NCI-H82 treated with DMSO at 0.1 percent for 48 hours (cell line): ENCODE measurements around the gene APOBEC3A.
"Not testable (repeated sequence)": the region's sequence is repeated elsewhere in the genome, so short reads cannot be mapped to it uniquely, and the experiment has no call there.

Source experiments
- DNase-seq: peaks from one replicate; lab custom pipeline; 2025; ENCODE audit not compliant: unreplicated experiment; lab: John Stamatoyannopoulos, UW

The APOBEC3A gene

GRCh38 chr22:38942702-38943101, 14.7 kb upstream of the APOBEC3A start:
- DNase-seq = no peak

- DNase-seq = no peak
Measured at GRCh38 chr22:38943201-38943600, 14.2 kb upstream of the APOBEC3A start.

- DNase-seq = no peak
Measured at GRCh38 chr22:38943882-38944281, 13.5 kb upstream of the APOBEC3A start.

GRCh38 chr22:38944653-38945052, 12.8 kb upstream of the APOBEC3A start:
- no peak for DNase-seq

- DNase-seq = not testable (repeated sequence)
Measured at GRCh38 chr22:38945706-38946338, 11.6 kb upstream of the APOBEC3A start.

- DNase-seq = no peak
Measured at GRCh38 chr22:38946771-38947170, 10.6 kb upstream of the APOBEC3A start.

GRCh38 chr22:38947321-38948140, 9.9 kb upstream of the APOBEC3A start:
- DNase-seq = no peak

- DNase-seq = no peak
Measured at GRCh38 chr22:38948181-38948940, 9.0 kb upstream of the APOBEC3A start.

GRCh38 chr22:38949889-38950405, 7.5 kb upstream of the APOBEC3A start:
- no peak for DNase-seq

GRCh38 chr22:38950527-38951295, 6.7 kb upstream of the APOBEC3A start:
- no peak for DNase-seq

GRCh38 chr22:38951734-38952133, 5.7 kb upstream of the APOBEC3A start:
- DNase-seq = no peak

- no peak for DNase-seq
Measured at GRCh38 chr22:38952281-38952993, 5.0 kb upstream of the APOBEC3A start.

- DNase-seq = no peak
Measured at GRCh38 chr22:38953091-38953490, 4.3 kb upstream of the APOBEC3A start.

- DNase-seq = no peak
Measured at GRCh38 chr22:38953577-38954413, 3.6 kb upstream of the APOBEC3A start.

- DNase-seq = no peak
Measured at GRCh38 chr22:38954414-38955043, 2.9 kb upstream of the APOBEC3A start.

- DNase-seq = no peak
Measured at GRCh38 chr22:38955250-38955905, 2.0 kb upstream of the APOBEC3A start.

- DNase-seq = no peak
Measured at GRCh38 chr22:38955926-38956325, 1.5 kb upstream of the APOBEC3A start.

GRCh38 chr22:38956551-38956950, 858 bp upstream of the APOBEC3A start:
- DNase-seq = no peak
